AG10803 (cell line): ENCODE data around the gene USP6NL.

Source experiments
- DNase-seq: peaks from one replicate; pipeline ENCODE4 v3.0.0; 2010; ENCODE audit warnings: low read depth
- H3K4me3 ChIP-seq: 2 replicates; pipeline ENCODE4 v1.5.1; 2011; ENCODE audit warnings: mild to moderate bottlenecking, low read length, control low read depth
- TF ChIP-seq, protein P1 (sequence below): conservative IDR thresholded peaks from 2 replicates; pipeline ENCODE4 v1.5.1; 2011; ENCODE audit warnings: mild to moderate bottlenecking, low read length, control low read depth, inconsistent platforms

Gene USP6NL

GRCh38 chr10:11448545-11449244 is 162.8 kb downstream of the USP6NL start:
- H3K4me3 ChIP-seq: no peak overlapping the region
- no peak for DNase-seq
- TF ChIP-seq, protein P1, sequence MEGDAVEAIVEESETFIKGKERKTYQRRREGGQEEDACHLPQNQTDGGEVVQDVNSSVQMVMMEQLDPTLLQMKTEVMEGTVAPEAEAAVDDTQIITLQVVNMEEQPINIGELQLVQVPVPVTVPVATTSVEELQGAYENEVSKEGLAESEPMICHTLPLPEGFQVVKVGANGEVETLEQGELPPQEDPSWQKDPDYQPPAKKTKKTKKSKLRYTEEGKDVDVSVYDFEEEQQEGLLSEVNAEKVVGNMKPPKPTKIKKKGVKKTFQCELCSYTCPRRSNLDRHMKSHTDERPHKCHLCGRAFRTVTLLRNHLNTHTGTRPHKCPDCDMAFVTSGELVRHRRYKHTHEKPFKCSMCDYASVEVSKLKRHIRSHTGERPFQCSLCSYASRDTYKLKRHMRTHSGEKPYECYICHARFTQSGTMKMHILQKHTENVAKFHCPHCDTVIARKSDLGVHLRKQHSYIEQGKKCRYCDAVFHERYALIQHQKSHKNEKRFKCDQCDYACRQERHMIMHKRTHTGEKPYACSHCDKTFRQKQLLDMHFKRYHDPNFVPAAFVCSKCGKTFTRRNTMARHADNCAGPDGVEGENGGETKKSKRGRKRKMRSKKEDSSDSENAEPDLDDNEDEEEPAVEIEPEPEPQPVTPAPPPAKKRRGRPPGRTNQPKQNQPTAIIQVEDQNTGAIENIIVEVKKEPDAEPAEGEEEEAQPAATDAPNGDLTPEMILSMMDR: no peak

- TF ChIP-seq, protein P1: no peak
- no peak for DNase-seq
- H3K4me3 ChIP-seq: no peak overlapping the region
Observed at GRCh38 chr10:11448190-11448544, 163.3 kb downstream of the USP6NL start.

DNA sequence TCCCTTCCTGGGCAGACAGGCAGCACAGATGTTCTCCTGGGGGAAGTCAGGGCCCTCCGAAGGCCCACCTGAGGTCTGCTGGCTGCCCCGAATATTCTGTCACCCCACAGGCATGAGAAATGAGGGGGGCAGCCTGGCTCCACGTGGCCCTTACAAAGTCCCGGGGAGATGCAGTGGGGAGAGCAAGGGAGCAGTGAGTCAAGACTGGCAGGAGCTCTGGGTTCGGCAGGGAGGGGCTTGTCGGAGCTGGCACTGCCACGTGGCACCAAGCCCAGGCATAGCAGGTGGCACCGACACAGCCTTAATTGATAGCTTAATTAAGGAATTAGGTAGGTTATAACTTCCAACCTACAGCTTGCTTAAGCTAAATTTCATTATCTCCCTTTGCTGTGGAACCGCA is 163.9 kb downstream of the USP6NL start:
- DNase-seq: no peak
- TF ChIP-seq, protein P1: no peak
- no peak overlapping the region for H3K4me3 ChIP-seq

- DNase-seq: no peak
- TF ChIP-seq, protein P1: no peak
- H3K4me3 ChIP-seq: no peak overlapping the region
Observed at GRCh38 chr10:11446864-11447263, 164.6 kb downstream of the USP6NL start.

- no peak overlapping the region for H3K4me3 ChIP-seq
- DNase-seq: no peak
- TF ChIP-seq, protein P1: no peak
Observed at GRCh38 chr10:11446133-11446532, 165.3 kb downstream of the USP6NL start.

DNA sequence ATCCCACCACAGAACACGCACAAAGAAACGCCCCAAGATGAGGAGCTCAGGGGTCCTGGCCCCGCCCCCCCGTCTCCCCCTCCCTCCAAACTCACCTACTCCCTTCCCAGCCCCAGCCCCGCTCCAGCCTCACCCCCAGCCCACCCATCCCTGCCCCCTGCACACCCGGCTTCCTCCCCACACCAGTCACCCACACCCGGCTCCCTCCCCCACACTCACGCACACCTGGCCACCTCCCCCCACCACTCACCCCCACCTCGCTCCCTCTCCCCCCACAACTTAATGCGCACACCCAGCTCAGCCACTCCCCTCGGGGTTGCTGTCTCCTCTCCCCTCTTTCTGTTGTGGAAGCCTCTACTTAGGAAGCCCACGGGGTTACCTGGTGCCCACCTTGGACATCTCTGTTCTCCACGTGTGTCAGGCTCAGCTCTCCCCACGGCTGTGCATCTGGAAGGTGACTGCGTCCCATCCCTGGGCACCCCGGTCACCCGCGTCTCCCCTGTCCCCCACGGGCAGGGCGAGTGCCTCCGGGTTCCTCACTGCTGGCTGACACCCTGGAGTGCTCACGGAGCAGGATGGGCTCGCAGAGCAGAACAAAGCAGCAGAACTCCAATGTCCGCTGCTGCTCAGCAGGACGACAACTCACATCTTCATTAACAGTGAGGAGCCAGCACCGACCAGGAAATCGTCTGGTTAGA is 166.8 kb downstream of the USP6NL start:
- no peak for DNase-seq
- TF ChIP-seq, protein P1: no peak
- no peak overlapping the region for H3K4me3 ChIP-seq

GRCh38 chr10:11444155-11444530 is 167.3 kb downstream of the USP6NL start:
- DNase-seq: no peak
- TF ChIP-seq, protein P1: no peak

More at GRCh38 chr10:11444155-11444530, 167.3 kb downstream of the USP6NL start:
- H3K4me3 ChIP-seq: no peak overlapping the region
